ENCODE data around the gene SLC47A1.
"Not testable (repeated sequence)": the region's sequence is repeated elsewhere in the genome, so short reads cannot be mapped to it uniquely, and the experiment has no call there.

The SLC47A1 gene

DNA sequence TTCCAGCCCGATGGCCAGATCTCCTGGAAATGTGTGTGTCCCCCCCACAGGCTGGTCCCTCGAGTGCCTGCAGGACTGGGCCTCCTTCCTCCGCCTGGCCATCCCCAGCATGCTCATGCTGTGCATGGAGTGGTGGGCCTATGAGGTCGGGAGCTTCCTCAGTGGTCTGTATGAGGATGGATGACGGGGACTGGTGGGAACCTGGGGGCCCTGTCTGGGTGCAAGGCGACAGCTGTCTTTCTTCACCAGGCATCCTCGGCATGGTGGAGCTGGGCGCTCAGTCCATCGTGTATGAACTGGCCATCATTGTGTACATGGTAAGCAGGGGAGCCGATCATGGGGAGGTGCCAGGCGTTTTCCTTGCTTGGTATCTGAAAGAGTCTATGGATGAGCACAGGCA, 22.1 kb downstream of the SLC47A1 start:
- no peak for DNase-seq (ENCODE audit: low spot score)

DNA sequence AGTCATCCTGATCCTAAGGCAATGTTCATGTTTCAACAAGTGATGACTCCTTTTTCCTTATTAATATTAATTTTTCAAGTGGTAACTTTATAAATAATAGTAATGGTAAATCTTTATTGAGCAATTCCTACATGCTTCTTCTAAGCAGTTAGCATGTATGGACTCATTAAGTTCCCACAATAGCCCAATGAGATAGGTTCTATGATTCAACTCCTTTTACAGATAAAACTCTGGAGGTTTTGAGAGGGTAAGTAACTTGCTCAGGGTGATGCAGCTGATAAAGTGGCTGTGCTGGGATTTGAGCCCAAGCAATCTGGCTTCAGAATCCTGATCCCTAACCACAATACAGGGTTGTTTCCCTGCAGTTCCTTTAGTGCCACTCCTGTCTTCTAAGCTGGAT, 25.3 kb downstream of the SLC47A1 start:
- no peak for DNase-seq (ENCODE audit: low spot score)

DNA sequence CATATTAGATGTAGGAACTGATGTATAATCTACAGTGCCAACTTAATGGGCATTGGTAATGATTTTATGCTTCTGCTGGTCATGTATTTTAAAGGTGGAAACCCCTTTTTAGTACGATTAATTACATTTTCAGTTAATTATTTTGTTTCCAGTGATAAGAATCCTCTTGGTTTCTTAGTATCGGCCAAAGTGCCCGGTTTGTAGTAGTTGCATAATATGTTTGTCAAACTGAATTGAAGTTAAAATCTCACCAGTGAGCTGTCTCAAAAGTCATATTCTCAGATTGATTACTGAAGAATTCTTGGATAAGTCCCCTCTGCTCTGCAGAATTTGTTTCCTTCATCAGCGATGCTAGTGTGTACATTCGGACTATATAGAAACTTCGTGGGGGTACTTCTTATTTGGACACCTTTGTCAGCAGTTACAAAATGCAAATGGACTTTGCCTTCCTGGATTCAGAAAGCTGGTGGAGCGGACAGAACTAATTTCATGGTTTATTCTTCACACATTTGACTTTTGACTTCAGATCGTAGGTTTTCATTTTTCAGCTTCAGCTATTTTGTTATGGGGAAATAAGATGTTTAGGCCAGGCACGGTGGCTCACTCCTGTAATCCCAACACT, 28.2 kb downstream of the SLC47A1 start:
- DNase-seq (ENCODE audit: low spot score), result no peak

DNA sequence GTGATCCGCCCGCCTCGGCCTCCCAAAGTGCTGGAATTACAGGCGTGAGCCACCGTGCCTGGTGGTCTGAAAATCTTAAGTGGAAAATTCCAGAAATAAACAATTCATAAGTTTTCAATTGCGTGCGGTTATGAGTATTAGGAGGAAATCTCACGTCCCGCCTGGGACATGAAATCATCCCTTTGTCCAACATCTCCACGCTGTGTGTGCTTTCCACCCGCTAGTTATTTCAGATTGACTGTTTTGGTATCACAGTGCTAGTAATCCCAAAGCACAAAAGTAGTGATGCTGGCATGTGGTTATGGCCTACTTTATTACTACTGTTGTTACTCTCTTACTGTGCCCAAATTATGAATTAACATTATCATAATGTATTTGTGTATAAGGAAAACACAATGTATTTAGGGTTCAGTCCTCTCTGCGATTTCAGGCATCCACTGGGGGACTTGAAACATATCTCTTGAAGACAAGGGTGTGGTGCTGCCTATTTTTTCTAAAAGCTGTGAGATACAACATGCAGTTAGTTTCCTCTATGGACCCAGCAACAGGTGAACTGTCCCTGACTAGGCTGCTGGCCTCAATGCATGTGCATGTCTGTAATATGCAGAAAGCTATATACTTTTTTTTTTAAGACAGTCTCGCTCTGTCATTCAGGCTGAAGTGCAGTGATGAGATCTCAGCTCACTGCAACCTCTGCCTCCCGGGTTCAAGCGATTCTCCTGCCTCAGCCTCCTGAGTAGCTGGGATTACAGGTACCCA, 32.3 kb downstream of the SLC47A1 start:
- DNase-seq (ENCODE audit: low spot score), result no peak

DNA sequence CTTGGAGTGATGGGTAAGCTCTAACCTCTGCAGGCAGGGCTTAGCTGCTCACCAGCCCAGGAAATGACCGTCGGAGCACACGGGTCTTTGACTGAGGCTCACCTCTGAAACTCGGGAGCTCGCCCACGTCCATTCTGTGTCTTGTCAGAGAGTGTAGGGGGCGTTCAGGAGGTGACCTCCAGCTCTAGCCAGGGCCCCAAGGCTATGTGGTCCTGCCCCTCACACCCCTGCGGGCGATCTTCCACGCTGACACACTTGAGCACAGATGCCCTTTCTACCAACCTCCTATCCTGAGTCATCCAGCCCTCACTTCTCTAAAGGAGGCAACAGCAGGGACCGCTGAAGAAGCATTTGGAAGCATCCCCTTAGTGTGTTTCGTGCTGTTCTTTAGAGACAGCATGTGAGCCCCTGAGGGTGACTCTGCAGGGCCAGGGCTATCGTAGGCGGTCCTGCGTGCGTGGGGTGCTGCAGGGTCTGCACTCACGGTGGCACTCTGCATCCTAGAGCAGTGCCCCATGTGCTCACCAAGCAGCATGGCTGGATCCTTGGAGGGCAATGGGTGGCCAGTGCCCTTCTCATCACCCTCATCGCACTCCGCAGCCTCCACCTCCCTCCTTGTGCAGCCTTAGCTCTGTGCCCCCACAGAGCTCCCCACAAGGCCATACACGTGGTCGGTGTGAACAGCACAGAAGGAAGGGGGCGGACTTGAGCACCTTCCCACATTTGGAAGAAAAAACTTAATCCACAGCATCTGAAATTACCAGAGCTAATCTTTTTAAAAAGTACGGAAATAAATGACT, 33.8 kb downstream of the SLC47A1 start:
- DNase-seq (ENCODE audit: low spot score), result no peak

DNA sequence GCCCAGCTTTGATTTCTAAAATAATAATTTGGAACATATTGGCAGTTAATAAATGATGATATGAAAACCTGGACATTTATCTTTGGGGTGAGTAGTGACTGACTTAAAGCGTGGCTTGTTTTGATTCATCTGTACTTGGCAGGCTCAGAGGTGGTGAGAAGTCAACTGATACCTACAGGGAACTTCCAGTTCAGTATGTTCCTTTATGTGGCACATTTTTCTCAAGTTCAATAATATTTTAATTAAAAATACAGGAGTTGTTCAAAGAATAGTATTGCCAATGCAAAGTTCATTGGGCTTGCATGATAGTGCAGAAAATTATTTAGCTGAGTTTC, 34.3 kb downstream of the SLC47A1 start:
- DNase-seq (ENCODE audit: low spot score), result no peak

DNA sequence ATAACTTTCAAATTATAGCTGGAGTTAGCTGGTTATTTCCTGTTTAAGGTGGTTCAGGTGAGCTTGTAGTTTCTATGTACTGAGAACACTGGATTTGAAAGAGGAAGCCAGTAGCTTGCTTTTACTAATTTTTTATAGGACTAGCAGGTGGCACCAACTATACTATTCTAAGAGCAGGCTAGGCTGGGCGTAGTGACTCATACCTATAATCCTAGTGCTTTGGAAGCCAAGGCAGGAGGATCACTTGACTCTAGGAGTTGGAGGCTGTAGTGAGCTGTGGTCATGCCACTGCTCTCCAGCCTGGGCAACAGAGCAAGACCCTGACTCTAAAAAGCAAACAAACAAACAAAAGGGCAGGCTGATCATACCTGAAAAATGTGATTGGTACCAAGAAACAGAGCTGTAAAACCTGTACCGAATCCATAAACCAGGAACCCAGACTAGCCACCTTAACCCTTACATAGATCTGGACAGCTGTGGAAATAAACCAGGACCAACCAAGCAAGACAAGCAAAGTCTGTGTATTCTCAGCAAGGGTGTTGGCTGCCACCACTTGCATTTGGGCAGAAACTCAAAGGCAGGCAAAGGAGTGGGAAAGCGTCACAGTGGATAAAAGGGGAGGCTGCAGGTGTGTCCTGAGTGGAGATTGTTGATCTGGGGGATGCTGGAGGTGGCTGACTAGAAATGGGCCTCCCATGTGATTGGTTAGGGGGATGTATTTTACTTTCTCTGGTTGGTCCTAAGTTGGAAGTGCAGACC, 36.3 kb downstream of the SLC47A1 start:
- peak; percentile 11 for DNase-seq (ENCODE audit: low spot score)

DNA sequence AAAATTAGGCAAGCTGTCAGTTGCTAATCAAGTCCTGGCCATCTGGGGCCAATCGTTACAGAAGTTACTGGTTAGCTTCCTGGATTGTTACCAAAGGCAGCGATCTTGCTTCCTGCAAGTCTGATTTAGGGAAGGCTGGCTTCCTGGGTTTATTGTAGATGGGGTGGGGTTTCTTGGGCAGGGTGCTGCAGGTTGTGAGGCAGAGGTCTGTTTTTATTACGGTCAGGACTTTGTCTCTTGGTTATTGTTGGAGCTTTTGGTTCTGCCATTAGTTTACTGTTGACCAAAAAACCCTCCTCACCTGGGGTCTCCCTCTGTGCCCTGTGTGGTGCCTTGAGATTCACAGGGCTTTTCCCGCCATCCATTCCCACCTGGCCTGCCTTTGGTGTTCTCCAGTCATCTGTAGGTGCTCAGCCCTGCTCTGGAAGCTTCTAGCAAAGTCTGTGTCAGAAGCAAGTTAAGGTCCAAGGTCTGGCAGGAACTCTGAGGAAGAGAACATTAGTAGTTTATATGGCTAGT, 36.9 kb downstream of the SLC47A1 start:
- no peak for DNase-seq (ENCODE audit: low spot score)

DNA sequence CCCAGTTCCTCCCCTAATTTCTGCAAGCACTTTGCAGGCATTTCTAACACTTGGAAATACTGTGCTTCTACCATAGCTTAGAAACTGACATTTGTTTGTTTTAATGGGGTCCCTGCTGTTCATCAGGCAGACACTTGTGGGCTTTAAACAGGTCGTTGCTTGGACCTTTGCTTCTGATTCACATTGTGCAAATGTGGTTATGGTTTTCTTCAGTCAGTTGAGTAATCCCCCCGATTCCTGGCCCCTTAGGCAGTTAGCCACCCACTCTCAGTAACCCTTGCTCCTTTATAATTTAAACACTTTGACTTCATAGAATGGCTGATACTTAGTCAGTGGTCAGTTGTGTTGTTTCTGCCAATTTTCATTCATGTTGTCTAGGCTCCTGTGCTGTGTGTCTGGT, 39.4 kb downstream of the SLC47A1 start:
- DNase-seq (ENCODE audit: low spot score), result no peak

DNA sequence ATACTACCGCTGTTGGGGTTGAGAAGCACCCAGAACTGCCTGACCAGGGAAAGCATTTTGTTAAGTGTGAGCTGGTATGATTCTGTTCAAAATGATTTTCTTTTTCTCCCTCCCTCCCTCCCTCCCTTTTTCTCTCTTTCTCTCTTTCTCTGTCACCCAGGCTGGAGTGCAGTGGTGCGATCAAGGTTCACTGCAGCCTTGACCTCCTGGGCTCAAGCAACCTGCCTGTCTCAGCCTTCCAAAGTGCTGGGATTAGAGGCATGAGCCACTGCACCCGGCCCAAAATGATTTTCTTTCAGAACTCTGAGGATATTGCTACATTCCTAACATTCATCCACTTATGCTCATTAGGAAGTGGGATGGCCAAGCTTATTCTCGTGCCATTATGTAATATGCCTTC, 41.3 kb downstream of the SLC47A1 start:
- DNase-seq (ENCODE audit: low spot score), result no peak

DNA sequence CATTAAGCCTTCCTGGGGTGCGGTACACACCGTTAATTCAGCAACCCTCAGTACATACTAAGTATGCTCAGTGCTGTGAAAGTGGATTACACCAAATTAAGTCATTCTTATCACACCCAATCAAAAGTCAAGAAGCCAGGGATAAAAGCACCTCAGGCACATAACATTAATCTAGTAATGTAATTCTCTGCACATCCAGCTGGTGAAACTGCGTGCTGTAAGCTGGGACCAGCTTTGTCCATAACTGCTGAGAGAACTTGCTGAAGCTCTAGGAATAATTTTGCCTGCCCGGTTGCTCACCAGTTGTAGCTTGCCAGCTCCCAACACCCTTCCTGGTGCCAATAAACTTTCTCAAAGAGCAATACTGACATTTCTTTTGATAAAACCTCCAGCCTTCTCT, 44.9 kb downstream of the SLC47A1 start:
- no peak for DNase-seq (ENCODE audit: low spot score)

DNA sequence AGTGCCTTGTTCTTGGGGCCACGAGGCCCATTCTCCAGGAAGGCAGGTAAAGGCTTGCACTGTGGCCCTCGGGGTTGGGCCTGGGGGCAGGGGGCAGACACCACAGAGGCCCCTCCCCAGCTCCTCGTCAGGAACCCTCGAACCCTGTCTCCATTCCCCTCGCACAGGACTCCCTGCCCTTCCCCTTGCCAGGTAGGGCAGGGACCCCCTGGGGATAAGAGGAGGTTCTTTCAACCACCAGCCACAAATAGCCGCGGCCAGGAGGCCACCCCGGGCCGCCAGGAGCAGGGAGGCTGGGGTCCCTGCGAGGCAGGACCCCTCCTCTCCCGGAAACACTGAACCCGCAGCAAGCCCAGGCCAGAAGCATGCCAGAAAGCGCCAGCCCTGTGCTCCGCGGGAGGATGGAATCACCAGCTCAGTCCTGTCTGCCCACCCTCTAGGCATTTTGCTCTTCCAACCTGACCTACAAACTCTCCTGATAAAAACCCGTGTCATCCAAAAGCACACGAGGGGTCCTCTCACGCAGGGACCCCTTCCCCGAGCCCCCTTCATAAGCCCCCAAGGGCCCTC, 45.6 kb downstream of the SLC47A1 start:
- DNase-seq (ENCODE audit: low spot score), result no peak

DNA sequence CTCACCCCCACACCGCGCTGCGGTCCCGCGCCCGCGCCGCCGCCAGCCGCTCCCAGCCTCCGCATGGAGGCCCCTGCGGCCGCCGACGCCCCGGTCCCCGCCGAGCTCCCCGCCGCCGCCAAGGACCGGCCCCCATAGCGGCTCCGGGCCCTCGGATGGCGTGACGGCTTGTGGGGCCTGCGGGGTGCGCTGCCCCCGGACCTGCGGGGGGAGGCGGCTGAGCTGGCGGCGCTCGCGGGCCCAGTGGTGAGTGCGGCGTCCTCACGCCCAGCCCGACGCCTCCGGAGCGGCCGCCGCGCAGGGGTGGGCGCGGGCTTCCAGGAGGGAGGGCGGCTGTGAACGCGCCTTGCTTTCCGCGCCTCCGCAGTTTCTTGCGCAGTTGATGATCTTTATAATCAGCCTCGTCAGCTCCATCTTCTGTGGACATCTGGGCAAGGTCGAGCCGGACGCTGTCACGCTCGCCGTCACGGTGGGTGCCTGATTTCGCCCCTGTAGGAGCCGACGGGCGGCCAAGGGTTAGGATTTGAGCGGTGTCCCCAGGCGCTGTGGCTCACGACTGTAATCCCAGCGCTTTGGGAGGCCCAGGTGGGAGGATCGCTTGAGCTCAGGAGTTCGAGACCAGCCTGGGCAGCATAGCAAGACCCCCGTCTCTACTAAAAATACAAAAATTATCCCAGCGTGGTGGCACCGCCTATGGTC, 46.4 kb downstream of the SLC47A1 start:
- no peak for DNase-seq (ENCODE audit: low spot score)

DNA sequence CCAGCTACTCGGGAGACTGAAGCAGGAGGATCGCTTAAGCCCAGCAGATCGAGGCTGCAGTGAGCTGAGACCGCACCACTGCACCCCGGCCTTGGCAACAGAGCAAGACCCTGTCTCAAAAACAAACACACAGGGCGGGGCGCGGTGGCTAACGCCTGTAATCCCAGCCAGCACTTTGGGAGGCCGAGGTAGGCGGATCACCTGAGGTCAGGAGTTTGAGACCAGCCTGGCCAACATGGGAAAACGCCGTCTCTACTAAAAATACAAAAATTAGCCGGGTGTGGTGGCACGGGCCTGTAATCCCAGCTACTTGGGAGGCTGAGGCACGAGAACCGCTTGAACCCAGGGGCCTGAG, 46.9 kb downstream of the SLC47A1 start:
- DNase-seq (ENCODE audit: low spot score), result not testable (repeated sequence)

DNA sequence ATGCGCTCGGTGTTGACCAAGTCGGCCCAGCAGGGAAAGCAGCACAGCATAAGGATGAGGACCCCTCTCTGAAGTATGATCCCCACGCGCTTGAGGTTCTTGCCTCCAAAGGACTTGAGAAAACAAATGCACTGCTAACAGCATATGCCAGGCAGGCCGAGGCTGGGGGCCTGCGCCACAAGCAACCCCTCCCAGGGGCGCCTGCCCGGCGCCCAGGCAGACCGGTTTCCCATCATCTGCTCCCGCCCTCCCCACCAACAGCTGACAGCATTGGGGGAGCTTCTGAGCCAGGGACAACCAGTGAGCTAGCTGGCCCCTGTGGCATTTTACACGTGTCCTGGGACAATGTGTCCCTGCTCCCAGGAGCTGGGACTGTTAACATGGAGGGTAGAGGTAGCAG, 48.5 kb downstream of the SLC47A1 start:
- not testable (repeated sequence) for DNase-seq (ENCODE audit: low spot score)

DNA sequence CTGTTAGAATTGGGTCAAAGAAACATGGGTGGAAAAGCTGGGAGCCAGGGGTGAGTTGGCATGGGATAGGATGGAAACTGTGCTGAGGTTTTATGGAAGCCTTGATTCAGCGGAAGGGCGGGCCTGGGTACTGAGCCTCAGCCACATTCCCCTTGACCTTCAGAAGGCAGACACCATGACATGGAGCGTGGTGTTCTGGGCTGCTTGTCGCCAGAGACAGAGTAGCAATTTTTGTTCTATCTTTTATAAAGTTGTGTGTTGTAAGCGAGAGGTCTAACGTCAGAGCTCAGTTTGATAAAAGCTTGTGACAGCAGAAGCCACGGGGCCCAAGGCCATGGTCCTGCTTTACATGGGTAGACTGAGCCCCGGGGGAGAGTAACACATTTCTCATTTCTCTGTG, 50.2 kb downstream of the SLC47A1 start:
- DNase-seq (ENCODE audit: low spot score), result no peak

DNA sequence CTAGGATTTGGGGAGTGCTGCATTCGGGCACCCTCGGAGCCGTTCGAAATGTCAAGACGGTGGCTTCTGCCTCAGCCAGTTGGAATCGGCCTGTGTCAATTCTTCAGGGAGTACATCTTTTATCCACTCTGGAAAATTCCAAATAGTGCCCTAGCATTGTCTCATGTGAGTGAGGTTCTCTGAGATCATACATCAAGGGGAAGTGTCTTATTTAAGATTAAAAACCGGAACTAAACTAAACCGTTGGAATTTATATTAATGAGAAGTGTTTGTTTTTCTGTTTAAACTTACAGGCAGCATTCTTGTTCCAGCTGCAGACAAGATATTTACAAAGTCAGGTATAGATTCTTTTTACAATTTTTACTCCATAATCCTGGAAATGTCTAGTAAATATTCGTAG, 56.8 kb downstream of the SLC47A1 start:
- no peak for DNase-seq (ENCODE audit: low spot score)

DNA sequence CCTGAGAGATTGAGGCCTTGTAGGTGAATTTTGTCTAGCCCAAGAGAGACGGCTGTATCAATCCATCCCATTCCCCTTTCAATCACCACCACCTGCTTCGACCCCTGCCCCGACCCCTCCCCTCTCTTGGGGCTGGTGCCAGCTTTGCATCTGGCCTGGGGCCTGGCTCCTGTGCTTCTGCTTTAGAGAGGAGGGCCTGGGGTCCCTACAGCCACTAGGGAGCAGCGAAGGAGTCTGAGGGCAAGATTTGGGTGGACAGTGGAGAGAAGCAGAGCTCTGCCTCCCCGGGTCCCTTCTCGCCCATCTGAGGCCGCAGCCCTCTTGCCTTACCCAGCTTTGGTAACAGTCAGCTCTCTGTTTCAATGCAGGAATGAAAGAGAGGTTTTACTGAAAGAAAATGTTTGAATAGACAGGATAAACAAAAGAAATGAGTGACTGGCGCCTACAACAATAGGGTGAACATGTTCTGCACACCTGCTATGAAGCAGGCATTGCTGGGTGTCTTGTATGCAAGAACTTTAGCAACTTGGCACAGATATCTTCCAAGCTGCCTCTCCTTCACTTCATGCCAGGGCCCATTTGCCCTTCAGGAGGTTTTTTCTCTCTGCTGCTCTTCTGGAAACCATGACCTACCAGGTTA, 57.4 kb downstream of the SLC47A1 start:
- no peak for DNase-seq (ENCODE audit: low spot score)

DNA sequence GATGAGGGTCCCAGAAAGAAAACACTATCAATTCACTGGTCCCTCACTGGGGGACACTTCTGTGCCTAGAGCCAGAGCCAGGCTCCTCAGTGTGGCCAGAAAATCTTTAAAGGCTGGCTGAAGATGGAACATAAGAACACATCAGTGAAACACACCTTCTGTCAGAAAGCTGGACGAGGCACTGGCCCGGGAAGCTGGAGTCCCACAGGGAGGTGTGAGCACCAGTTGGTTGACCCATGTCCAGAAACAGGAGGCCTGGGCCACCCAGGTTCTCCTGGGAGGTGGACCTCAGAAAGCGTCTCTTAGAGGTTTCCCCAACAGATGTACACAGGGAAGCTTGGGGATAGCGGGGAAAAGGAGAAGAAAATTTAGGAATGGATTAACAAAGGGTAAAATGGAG, 58.7 kb downstream of the SLC47A1 start:
- no peak for DNase-seq (ENCODE audit: low spot score)

DNA sequence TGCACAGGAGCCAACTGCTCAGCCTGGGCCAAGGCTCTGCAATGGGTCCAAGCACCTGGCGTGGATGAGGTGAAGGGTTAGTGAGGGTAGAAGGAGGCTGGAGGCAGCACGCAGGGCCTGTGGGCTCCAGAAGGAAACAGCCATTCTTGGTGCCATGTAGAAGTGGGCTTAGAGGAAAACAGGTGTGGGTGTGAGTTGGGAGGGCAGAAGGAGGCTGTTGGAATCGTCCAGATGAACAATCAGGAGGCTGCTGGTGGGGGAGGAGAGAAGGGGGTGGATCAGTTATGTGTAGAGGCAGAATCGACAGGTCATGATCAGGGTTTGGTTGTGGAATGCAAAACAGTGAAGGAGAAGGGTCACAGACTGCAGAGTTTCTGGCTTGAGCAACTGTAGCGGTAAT, 63.2 kb downstream of the SLC47A1 start:
- DNase-seq (ENCODE audit: low spot score), result no peak

DNA sequence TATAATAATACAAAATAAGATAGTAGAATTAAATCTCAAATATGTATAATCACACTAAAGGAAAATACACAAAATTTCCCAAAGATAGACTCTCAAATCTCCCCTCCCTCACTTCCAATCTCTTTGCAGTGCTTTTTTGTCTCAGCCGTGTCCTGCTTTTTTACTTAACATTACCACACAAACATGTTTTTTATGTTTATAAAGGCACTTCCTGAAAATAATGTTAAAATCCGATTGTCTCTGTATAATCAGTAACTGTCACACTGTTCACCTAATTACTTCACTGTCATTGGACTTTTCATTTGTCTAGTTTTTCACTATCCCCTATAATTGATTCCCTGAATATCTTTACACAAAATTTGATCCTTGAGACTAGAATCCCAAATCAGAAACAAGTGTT, 76.7 kb downstream of the SLC47A1 start:
- DNase-seq (ENCODE audit: low spot score), result no peak
